Activated CD8-positive, alpha-beta T cell treated with anti-CD3 and anti-CD28 coated beads for 36 hours (primary cell): Measurements from ENCODE around the gene PDE5A. TPM values are rescaled to one million over a fixed set of nuclear protein-coding genes. Genes with fewer than 3 reads are reported as not detected.

Experiments used
- ATAC-seq: fragments of 200-7000 bp; cut with Tn5 transposase; one replicate; pipeline ENCODE4 v1.10.0; 2021; ENCODE audit warnings: mild to moderate bottlenecking, moderate library complexity
- CTCF ChIA-PET: fragments of 350-600 bp; sonication (Branson Sonifier 250); formaldehyde crosslinking; loops from one replicate; lab custom pipeline; 2021; ENCODE audit warnings: antibody characterized with exemption; lab: Charles Lee
- POLR2A ChIA-PET: fragments of 350-600 bp; sonication (Branson Sonifier 250); formaldehyde crosslinking; loops from one replicate; lab custom pipeline; 2021; ENCODE audit warnings: antibody characterized with exemption; lab: Charles Lee
- DNase-seq: peaks from one replicate; pipeline ENCODE4 v3.0.0-alpha.2; 2020
- H3K27ac Mint-ChIP-seq: one replicate; pipeline ENCODE4 v1.8.0; 2021; ENCODE audit warnings: mild to moderate bottlenecking, mixed read lengths
- H3K27me3 Mint-ChIP-seq: one replicate; pipeline ENCODE4 v1.8.0; 2021; ENCODE audit warnings: mixed read lengths
- H3K36me3 Mint-ChIP-seq: one replicate; pipeline ENCODE4 v1.8.0; 2021; ENCODE audit warnings: low read depth, mixed read lengths
- H3K4me1 Mint-ChIP-seq: one replicate; pipeline ENCODE4 v1.8.0; 2021; ENCODE audit warnings: low read depth, mixed read lengths
- H3K4me3 Mint-ChIP-seq: one replicate; pipeline ENCODE4 v1.8.0; 2021; ENCODE audit warnings: mild to moderate bottlenecking, moderate library complexity, mixed read lengths
- H3K9me3 Mint-ChIP-seq: one replicate; pipeline ENCODE4 v1.8.0; 2021; ENCODE audit warnings: mixed read lengths
- intact Hi-C: fragments of 100-400 bp; cut with micrococcal nuclease; formaldehyde crosslinking; loops from one replicate; pipeline ENCODE4 v1.10.0; 2022
- total RNA-seq, 2 experiments: library from RNA; stranded (reverse); gene quantifications; one replicate each; pipeline ENCODE4 v1.2.3, GENCODE V29; 2021
- TF ChIP-seq, protein P1 (sequence below): fragments of 200-600 bp; IDR thresholded peaks from one replicate; pipeline ENCODE4 v1.8.0; 2022; ENCODE audit warnings: antibody characterized with exemption, mild to moderate bottlenecking

PDE5A gene
- total RNA-seq, 2 experiments from 2014 or later, result 0.22 to 0.32 TPM

- H3K27me3 Mint-ChIP-seq, result peaks cover 12% of the 10 kb centered on the region
- POLR2A ChIA-PET, result no interaction called here
- H3K27ac Mint-ChIP-seq, result no peak overlapping the region
- no peak overlapping the region for H3K4me3 Mint-ChIP-seq
- no peak for ATAC-seq
- intact Hi-C loops, result no loop called here
- TF ChIP-seq, protein P1, sequence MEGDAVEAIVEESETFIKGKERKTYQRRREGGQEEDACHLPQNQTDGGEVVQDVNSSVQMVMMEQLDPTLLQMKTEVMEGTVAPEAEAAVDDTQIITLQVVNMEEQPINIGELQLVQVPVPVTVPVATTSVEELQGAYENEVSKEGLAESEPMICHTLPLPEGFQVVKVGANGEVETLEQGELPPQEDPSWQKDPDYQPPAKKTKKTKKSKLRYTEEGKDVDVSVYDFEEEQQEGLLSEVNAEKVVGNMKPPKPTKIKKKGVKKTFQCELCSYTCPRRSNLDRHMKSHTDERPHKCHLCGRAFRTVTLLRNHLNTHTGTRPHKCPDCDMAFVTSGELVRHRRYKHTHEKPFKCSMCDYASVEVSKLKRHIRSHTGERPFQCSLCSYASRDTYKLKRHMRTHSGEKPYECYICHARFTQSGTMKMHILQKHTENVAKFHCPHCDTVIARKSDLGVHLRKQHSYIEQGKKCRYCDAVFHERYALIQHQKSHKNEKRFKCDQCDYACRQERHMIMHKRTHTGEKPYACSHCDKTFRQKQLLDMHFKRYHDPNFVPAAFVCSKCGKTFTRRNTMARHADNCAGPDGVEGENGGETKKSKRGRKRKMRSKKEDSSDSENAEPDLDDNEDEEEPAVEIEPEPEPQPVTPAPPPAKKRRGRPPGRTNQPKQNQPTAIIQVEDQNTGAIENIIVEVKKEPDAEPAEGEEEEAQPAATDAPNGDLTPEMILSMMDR, result no peak
- CTCF ChIA-PET, result interaction anchor here (0.8 kb wide), 1 partner anchor 34 kb away, joined by 5 read pairs; no protein-coding TSS in a partner anchor
- no peaks in the 10 kb centered on the region for H3K36me3 Mint-ChIP-seq
- H3K4me1 Mint-ChIP-seq, result no peaks in the 10 kb centered on the region
- peaks cover 4% of the 10 kb centered on the region for H3K9me3 Mint-ChIP-seq
- DNase-seq, result no peak
Measured at GRCh38 chr4:119593698-119594097, 34.9 kb downstream of the PDE5A start.

GRCh38 chr4:119592830-119593229 is 35.8 kb downstream of the PDE5A start:
- no peak for ATAC-seq
- TF ChIP-seq, protein P1, result no peak
- DNase-seq, result no peak
- no peaks in the 10 kb centered on the region for H3K9me3 Mint-ChIP-seq
- H3K36me3 Mint-ChIP-seq, result no peaks in the 10 kb centered on the region
- ChIA-PET CTCF (no interaction called here), POLR2A (no interaction called here)
- intact Hi-C loops, result no loop called here
- peaks cover 10% of the 10 kb centered on the region for H3K27me3 Mint-ChIP-seq
- no peak overlapping the region for H3K4me3 Mint-ChIP-seq
- no peaks in the 10 kb centered on the region for H3K4me1 Mint-ChIP-seq
- no peak overlapping the region for H3K27ac Mint-ChIP-seq

DNA sequence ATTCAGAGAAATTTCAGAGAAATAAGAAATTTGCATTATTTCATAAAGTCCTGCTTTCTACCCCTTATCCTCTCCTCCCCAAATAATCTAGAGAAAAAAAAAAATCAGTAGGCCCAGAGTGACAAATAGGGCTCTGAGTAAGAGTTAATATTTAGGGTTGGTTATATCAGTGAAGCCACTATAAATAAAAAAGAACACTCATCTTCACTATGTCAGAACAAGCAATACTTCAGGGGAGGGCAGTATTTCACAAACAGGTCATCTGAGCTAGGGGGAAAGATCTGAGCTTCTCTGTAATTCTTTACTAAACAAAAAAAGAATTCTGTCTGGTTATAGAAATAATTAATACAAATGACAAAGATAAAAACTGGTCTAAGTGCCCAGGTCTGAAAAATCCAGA is 39.4 kb downstream of the PDE5A start:
- POLR2A ChIA-PET, result no interaction called here
- H3K9me3 Mint-ChIP-seq, result no peaks in the 10 kb centered on the region
- intact Hi-C loops, result no loop called here
- no peaks in the 10 kb centered on the region for H3K36me3 Mint-ChIP-seq
- peaks cover 10% of the 10 kb centered on the region for H3K27me3 Mint-ChIP-seq
- CTCF ChIA-PET, result no interaction called here
- DNase-seq, result no peak
- no peak overlapping the region for H3K27ac Mint-ChIP-seq
- no peak overlapping the region for H3K4me3 Mint-ChIP-seq
- no peaks in the 10 kb centered on the region for H3K4me1 Mint-ChIP-seq
- ATAC-seq, result no peak
- TF ChIP-seq, protein P1, result no peak

DNA sequence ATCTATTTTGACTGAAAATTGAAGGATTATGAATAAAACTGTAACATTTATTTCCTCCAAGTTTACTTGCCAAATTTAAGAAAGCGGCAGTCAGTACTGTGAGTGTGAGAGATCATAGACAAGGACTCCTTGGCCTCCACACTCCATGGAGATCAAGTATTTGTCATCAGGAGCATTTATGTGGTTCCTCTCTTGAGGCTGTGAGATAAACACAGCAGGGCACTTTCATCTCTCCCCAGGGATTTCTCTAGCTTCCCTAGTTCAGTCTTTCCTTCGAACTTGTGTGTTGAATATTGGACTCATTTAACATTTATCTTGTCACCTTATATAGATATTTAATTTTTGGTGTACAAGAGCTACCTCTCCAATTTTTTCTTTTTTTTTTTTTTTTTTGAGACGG is 40.8 kb downstream of the PDE5A start:
- H3K9me3 Mint-ChIP-seq, result no peaks in the 10 kb centered on the region

DNA sequence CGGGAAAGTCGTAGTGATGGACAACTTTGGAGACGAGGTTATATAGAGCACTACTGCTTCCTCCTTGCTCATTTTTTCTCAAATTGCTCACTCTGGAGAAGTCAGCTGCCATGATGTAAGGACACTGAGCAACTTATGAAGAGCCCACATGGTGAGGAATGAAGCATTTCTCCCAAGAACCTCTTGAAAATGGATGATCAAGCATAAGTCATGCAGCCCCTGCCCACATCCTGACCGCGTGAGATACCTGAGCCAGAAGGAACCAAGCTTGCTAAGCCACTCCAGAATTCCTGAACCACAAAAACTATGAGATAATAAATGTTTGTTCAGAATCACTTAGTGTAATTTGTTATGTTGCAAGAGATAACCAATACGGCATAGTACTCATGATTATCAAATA is 42.8 kb downstream of the PDE5A start:
- Mint-ChIP-seq H3K4me3 (no peak overlapping the region), H3K4me1 (no peaks in the 10 kb centered on the region), H3K27me3 (peaks cover 9% of the 10 kb centered on the region), H3K36me3 (no peaks in the 10 kb centered on the region), H3K27ac (no peak overlapping the region), H3K9me3 (no peaks in the 10 kb centered on the region)
- intact Hi-C loops, result no loop called here
- ATAC-seq (no peak), DNase-seq (no peak)
- TF ChIP-seq, protein P1, result no peak
- POLR2A ChIA-PET, result no interaction called here
- CTCF ChIA-PET, result no interaction called here

More for the DNA sequence above, 40.8 kb downstream of the PDE5A start:
- intact Hi-C loops, result no loop called here
- ChIA-PET POLR2A (no interaction called here), CTCF (no interaction called here)
- H3K27me3 Mint-ChIP-seq, result peaks cover 10% of the 10 kb centered on the region
- H3K4me3 Mint-ChIP-seq, result no peak overlapping the region
- no peaks in the 10 kb centered on the region for H3K4me1 Mint-ChIP-seq
- H3K36me3 Mint-ChIP-seq, result no peaks in the 10 kb centered on the region
- ATAC-seq (no peak), DNase-seq (no peak)
- TF ChIP-seq, protein P1, result no peak
- H3K27ac Mint-ChIP-seq, result no peak overlapping the region
